GM18951 (cell line): ENCODE measurements around the gene NMT1.

Experiments
- POLR2A ChIP-seq: IDR thresholded peaks from 4 replicates; pipeline ENCODE4 v1.6.1; 2011; ENCODE audit warnings: mild to moderate bottlenecking; ENCODE audit not compliant: insufficient read length, insufficient read depth; ENCODE audit errors: extremely low read depth
- in situ Hi-C: fragments of 300-500 bp; cut with MboI; formaldehyde crosslinking; loops from one replicate; pipeline ENCODE4 v1.12.0; 2022; ENCODE audit warnings: low sequenced_read_pairs, mixed read lengths, inconsistent platforms; ENCODE audit not compliant: unreplicated experiment

The NMT1 gene

GRCh38 chr17:45029096-45029495, 32.0 kb upstream of the NMT1 start:
- TF ChIP-seq POLR2A: no peak
- in situ Hi-C loops: no loop called here

GRCh38 chr17:45029758-45030423, 31.2 kb upstream of the NMT1 start:
- TF ChIP-seq POLR2A: no peak
- in situ Hi-C loops: no loop called here

DNA sequence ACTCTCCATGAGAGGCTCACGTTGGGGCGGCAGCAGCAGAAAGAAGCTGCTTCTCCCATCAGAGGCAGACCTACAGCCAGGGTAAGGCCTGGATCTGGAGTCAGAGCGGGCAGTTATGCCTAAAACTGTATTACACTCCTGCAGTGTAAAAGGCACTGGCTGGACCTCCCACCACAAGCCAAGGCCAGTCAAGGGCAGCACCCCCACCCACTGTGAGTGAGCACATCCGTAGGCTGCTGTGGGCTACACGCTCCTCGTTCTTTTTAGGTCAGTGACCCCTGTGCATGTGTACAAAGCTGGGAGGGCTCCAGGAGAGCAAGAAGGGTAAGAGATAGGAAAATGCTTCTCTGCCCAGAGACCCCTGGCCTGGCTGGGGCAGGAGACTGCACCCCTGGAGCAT, 30.4 kb upstream of the NMT1 start:
- TF ChIP-seq POLR2A: no peak
- in situ Hi-C loops: no loop called here

- in situ Hi-C loops: no loop called here
- no peak for TF ChIP-seq POLR2A
Observed at GRCh38 chr17:45031231-45032173, 29.6 kb upstream of the NMT1 start.

DNA sequence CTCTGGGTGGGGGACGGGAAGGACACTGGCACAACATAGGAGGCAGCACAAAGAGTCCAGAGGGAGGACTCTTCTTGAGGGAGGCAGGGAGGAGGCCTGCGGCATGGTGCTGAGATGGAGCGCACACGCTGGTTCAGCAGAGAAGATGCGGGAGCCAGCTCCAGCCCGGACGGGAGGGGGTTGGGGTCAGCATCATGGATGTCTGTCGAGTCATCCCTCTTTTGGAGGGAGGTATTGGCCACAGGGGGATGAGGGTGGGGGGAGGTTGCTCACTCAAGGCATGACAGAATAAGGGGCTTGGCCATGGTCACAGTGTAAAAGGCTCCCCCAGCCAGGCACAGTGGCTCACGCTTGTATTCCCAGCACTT, 29.0 kb upstream of the NMT1 start:
- no peak for TF ChIP-seq POLR2A
- in situ Hi-C loops: no loop called here

DNA sequence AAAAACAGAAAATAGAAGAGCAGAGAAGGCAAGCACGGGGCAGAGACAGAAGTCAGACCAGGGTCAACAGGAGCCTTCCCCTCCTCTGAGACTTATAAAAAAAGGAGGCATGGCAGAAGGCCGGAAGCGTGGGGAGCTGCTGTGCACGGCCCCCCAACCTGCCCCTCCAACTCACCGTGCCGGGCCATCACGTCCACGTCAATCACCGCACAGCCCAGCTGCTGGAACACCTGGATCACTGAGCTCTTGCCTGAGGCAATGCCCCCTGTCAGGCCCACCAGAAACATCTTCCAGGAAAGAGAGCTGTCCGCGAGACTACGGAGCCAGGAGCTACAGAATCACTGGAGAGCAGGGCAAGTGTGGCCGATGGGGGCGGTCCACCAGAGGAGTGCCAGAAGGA, 26.5 kb upstream of the NMT1 start:
- in situ Hi-C loops: no loop called here
- no peak for TF ChIP-seq POLR2A

DNA sequence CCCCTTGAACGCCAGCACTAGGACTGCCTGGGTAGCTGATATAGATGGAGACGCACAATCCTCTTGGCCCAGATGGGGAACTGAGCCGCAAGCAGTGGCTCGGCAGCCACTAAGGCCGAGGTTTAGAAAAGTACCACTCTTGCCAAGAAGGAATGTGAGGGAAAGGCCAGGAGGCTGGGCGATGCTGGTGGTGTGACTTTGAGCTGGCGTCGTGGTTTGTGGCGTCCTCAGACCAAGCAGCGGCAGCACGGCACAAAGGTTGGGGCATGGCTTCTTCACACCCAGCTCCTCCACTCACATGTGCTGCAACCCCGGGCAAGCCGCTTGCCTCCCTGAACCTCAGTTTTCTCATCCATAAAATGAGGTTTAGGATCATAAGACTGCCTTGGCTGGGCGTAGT, 25.3 kb upstream of the NMT1 start:
- no peak for TF ChIP-seq POLR2A
- in situ Hi-C loops: no loop called here

DNA sequence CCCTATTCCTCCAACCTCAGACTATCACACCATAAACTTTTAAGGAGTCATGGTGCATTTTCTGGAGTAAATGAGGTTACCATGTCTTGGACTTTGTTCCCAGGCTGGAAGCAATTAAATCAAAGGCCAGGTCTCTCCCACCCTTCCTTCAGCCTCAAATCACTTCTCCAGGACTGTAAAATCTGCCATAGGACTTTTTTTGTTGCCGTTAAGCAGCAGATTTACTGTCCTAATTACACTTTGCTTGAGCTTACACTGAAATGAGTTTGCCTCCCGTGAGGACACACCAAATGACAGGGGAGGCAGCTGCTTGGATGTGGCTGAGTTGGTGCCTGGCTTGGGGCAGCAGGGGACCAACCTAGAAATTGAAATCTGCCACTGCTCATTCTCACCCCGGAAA, 24.4 kb upstream of the NMT1 start:
- TF ChIP-seq POLR2A: no peak
- in situ Hi-C loops: no loop called here

GRCh38 chr17:45038728-45039634, 22.1 kb upstream of the NMT1 start:
- no peak for TF ChIP-seq POLR2A
- in situ Hi-C loops: no loop called here

GRCh38 chr17:45040459-45040858, 20.7 kb upstream of the NMT1 start:
- in situ Hi-C loops: no loop called here
- no peak for TF ChIP-seq POLR2A

GRCh38 chr17:45042346-45043120, 18.6 kb upstream of the NMT1 start:
- TF ChIP-seq POLR2A: no peak
- in situ Hi-C loops: no loop called here

DNA sequence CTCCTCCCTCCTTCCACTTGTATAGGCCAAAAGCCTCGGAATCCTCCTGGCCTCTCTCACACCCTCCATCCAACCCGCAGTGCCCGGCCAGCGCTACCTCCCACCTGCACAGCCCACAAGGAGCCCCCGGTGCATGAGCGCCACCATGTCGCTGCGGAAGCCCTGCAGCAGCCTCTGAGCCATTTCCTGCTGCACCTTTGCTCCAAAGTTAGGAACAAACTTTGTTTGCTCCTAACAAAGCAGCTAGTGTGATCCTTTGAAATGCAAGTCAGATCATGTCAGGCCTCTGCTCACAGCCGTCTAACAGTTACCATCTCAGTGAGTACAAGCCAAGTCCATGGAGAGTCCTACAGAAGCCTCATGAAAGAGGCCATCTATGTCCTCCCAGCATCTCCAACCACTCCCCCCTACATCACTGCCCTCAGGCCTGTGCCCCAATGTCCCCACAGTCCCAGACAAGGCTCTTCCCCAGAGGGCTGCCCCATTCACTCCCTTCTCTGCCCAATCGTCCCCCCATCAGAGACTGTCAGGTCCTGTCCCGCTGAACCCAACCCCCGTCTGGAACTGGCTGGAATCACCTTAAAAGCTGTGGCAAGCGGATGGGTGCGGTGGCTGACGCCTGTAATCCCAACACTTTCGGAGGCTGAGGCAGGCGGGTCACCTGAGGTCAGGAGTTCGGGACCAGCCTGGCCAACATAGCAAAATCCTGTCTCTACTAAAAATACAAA, 17.1 kb upstream of the NMT1 start:
- no peak for TF ChIP-seq POLR2A

DNA sequence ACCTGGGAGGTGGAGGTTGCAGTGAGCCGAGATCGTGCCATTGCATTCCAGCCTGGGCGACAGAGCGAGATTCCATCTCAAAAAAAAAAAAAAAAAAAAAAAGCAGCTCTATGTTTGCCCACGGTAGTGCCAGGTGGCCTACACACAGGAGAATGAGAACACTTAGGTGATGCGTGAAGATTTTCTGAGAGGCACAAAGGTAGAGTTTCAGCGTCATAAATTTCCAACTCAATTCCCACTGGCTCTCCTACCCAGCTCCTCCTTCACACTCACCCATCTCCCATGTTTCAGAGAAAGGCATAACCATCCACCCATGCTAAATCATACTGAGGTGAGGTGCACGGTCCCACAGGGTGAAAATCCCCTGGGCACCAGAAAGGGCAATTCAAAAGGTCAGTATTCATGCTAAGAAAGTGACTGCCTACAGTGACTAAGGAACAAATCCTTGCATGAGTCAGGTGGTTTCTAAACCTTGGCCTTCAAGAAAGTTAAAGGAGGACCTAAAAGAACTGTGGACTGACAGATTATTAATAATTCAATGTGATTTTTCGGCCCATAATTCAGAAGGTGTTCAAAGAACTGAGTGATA, 14.5 kb upstream of the NMT1 start:
- in situ Hi-C loops: no loop called here
- no peak for TF ChIP-seq POLR2A

More for the DNA sequence above, 17.1 kb upstream of the NMT1 start:
- in situ Hi-C loops: no loop called here
